A673 (cell line): ENCODE measurements around the gene KRT72. TPM values are rescaled to one million over a fixed set of nuclear protein-coding genes. Genes with fewer than 3 reads are reported as not detected.

Experiments
- Bru-seq: library from RNA; stranded (reverse); fragments of 400-500 nt; gene quantifications from one replicate; lab custom pipeline; 2021; lab: Mats Ljungman, UMichigan
- BruChase-seq, 2 experiments: library from RNA; stranded (reverse); fragments of 400-500 nt; gene quantifications; one replicate each; lab custom pipeline; 2021; lab: Mats Ljungman, UMichigan
- BruUV-seq: library from RNA; stranded (reverse); fragments of 400-500 nt; replicated peaks from 2 replicates; lab custom pipeline; 2021; lab: Mats Ljungman, UMichigan
- CTCF ChIA-PET: fragments of 300-600 bp; sonication (Branson Sonifier 250); formaldehyde crosslinking; loops from one replicate; lab custom pipeline; 2022; ENCODE audit warnings: antibody characterized with exemption; lab: Charles Lee
- POLR2A ChIA-PET: fragments of 300-600 bp; sonication (Branson Sonifier 250); formaldehyde crosslinking; loops from one replicate; lab custom pipeline; 2022; ENCODE audit warnings: antibody characterized with exemption; ENCODE audit not compliant: low non-redundant PET; lab: Charles Lee
- DNase-seq: peaks from one replicate; pipeline ENCODE4 v3.0.0-alpha.2; 2015; ENCODE audit warnings: low spot score
- H3K27ac ChIP-seq: fragments of 200-600 bp; sonication (generic); 2 replicates; pipeline ENCODE4 v1.5.1; 2016; ENCODE audit warnings: mixed run types, low read depth, mild to moderate bottlenecking, mixed read lengths, antibody characterized with exemption, low read length; ENCODE audit not compliant: poor library complexity, severe bottlenecking
- H3K27me3 ChIP-seq: fragments of 200-600 bp; sonication (generic); replicated peaks from 2 replicates; pipeline ENCODE4 v1.6.1; 2017; ENCODE audit warnings: mixed run types, low read depth, mild to moderate bottlenecking, mixed read lengths, antibody characterized with exemption, low read length; ENCODE audit not compliant: insufficient read depth, poor library complexity
- H3K36me3 ChIP-seq: fragments of 200-600 bp; sonication (generic); 2 replicates; pipeline ENCODE4 v1.6.1; 2016; ENCODE audit warnings: mixed run types, mild to moderate bottlenecking, mixed read lengths, antibody characterized with exemption, low read length; ENCODE audit not compliant: insufficient read depth, poor library complexity, severe bottlenecking
- H3K4me1 ChIP-seq: fragments of 200-600 bp; sonication (generic); 2 replicates; pipeline ENCODE4 v1.6.1; 2017; ENCODE audit warnings: mixed run types, mild to moderate bottlenecking, mixed read lengths, antibody characterized with exemption, low read length; ENCODE audit not compliant: insufficient read depth, poor library complexity, severe bottlenecking
- H3K4me3 ChIP-seq: fragments of 200-600 bp; sonication (generic); 2 replicates; pipeline ENCODE4 v1.5.1; 2016; ENCODE audit warnings: low read depth, mixed run types, mild to moderate bottlenecking, mixed read lengths, low read length; ENCODE audit not compliant: poor library complexity, severe bottlenecking
- H3K9me3 ChIP-seq: fragments of 200-600 bp; sonication (generic); 2 replicates; pipeline ENCODE4 v1.6.1; 2016; ENCODE audit warnings: mixed run types, low read depth, mild to moderate bottlenecking, mixed read lengths, antibody characterized with exemption, low read length; ENCODE audit not compliant: poor library complexity, severe bottlenecking
- CTCF ChIP-seq: fragments of 300-800, 200-600 bp; sonication (generic); conservative IDR thresholded peaks from 2 replicates; pipeline ENCODE4 v1.5.1; 2017; ENCODE audit warnings: low read depth, mild to moderate bottlenecking, antibody characterized with exemption, low read length, moderate library complexity, mixed read lengths
- EZH2 ChIP-seq: fragments of 200-600 bp; sonication (generic); IDR thresholded peaks from 2 replicates; pipeline ENCODE4 v1.6.1; 2017; ENCODE audit warnings: borderline replicate concordance, low read depth, mild to moderate bottlenecking, mixed read lengths, antibody characterized with exemption, low read length; ENCODE audit not compliant: poor library complexity, severe bottlenecking
- intact Hi-C: fragments of 100-400 bp; cut with micrococcal nuclease; formaldehyde crosslinking; loops from one replicate; pipeline ENCODE4 v1.10.0; 2022; ENCODE audit not compliant: unreplicated experiment
- long read RNA-seq: library from polyadenylated mRNA; stranded (forward); transcript quantifications from one replicate; pipeline ENCODE4 v2.0.0, GENCODE V29; 2022
- total RNA-seq: library from RNA; stranded (reverse); gene quantifications from 2 replicates; pipeline ENCODE4 v1.2.3, GENCODE V29; 2021

The KRT72 gene
- total RNA-seq (not detected in 2 replicates), Bru-seq, nascent RNA (not detected), BruChase-seq, experiment 1, labeled RNA remaining after a 2-hour chase (not detected), BruChase-seq, experiment 2, labeled RNA remaining after a 6-hour chase (not detected)
- long read RNA-seq = 0 reads

- Histone ChIP-seq H3K4me3 (no peak within 1 kb of the TSS), H3K9me3 (no peaks in the 10 kb centered on the region), H3K36me3 (no peaks in the 10 kb centered on the region), H3K27ac (no peak within 1 kb of the TSS), H3K4me1 (peaks cover 3% of the 10 kb centered on the region), H3K27me3 (peaks cover 36% of the 10 kb centered on the region)
- POLR2A ChIA-PET = no interaction called here
- TF ChIP-seq EZH2 = no peak
- DNase-seq = no peak
- intact Hi-C loops = no loop called here
- BruUV-seq = no TSS peak
- CTCF ChIA-PET = no interaction called here
These were observed at the start of gene KRT72 for GRCh38 chr12:52600941-52601481. KRT72 (minus strand) TSS chr12:52601463; CDS start chr12:52601452, 11 bp downstream.

DNA sequence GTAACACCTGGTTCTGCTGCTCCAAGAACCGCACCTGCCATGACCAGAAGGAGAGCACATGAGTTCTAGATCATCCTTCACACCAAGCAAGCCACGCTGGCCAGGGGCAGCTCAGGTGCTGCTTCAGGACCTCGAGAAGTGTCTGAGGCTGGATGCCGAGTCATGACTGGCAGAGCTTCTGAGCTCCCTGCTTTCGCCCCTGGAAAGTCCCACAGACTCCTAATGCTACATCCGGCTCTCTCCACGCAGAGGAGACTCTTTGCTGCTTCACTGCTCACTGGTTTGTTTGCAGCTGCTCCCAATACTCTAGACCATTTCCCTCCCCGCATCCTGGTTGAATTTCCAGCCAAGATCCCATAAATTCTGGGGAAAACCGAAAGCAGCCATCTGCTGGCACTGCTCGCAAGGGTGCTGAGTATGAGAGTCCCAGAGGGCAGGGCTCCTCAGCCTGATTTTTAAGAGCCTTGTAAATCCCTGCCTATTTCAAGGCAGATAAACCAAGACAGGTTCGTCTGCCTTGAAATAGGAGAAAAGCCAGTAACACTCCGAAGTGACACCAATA lies 49.3 kb upstream of the KRT72 start:
- ChIA-PET CTCF (no interaction called here), POLR2A (no interaction called here)
- Histone ChIP-seq H3K9me3 (no peaks in the 10 kb centered on the region), H3K4me3 (no peak overlapping the region), H3K27me3 (no peaks in the 10 kb centered on the region), H3K4me1 (no peaks in the 10 kb centered on the region), H3K27ac (no peak overlapping the region), H3K36me3 (no peaks in the 10 kb centered on the region)
- no TSS peak for BruUV-seq
- DNase-seq = no peak
- intact Hi-C loops = no loop called here
- no peak for TF ChIP-seq EZH2
- TF ChIP-seq CTCF = no peak

DNA sequence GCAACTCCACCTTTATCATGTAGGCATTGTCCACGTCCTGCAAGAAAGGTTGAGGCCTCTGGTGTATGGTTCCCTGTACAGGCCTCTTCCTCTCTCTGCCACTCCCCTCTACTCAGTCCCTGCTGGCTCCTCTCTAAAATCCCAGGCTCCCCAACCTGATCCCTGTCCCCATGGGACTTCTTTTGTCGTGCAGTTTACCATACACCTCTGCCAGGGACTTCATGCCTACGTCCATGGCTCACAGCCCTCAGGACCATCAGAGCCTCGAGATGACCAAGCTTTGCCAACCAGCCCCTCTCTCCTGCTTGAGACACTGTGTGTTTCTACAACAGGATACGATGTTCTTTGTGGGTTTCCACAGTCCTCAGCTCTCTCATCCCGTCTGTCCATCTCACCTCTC lies 47.8 kb upstream of the KRT72 start:
- H3K27ac ChIP-seq = no peak overlapping the region
- no TSS peak for BruUV-seq
- POLR2A ChIA-PET = no interaction called here
- DNase-seq = no peak
- intact Hi-C loops = no loop called here
- CTCF ChIA-PET = interaction anchor here (0.5 kb wide), 1 partner anchor 491 kb away, joined by 3 read pairs; no protein-coding TSS in a partner anchor
- H3K4me3 ChIP-seq = no peak overlapping the region
- H3K36me3 ChIP-seq = no peaks in the 10 kb centered on the region
- TF ChIP-seq CTCF (no peak), EZH2 (no peak)
- no peaks in the 10 kb centered on the region for H3K27me3 ChIP-seq
- H3K9me3 ChIP-seq = no peaks in the 10 kb centered on the region
- no peaks in the 10 kb centered on the region for H3K4me1 ChIP-seq
